Stimulated activated CD8-positive, alpha-beta memory T cell treated with anti-CD3 and anti-CD28 coated beads, Interleukin-2, amount 100 ng/mL, for 48 hours (primary cell): ENCODE data around the gene DHH.
"Not testable (repeated sequence)": the region's sequence is repeated elsewhere in the genome, so short reads cannot be mapped to it uniquely, and the experiment has no call there.

Experiments used
- DNase-seq, 2 donors: peaks; one replicate each; pipeline ENCODE4 v3.0.0-alpha.2; 2020; ENCODE audit warnings: low read depth in 2 of 2

DHH gene

DNA sequence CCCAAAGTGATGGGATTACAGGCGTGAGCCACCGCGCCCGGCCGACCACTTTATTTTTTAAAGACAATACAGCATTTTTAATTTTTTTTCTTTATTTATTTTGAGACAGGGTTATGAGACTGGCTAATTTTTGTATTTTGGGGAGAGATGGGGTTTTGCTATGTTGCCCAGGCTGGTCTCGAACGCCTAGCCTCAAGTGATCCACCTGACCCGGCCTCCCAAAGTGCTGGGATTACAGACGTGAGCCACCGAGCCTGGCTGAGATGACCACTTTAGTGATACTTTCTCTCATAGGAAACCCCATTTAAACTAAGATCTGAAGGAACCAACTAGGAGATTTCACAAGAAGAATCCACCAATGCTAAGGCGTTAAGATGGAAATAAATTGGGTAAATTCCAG is 23.6 kb downstream of the DHH start:
- DNase-seq = no peak

DNA sequence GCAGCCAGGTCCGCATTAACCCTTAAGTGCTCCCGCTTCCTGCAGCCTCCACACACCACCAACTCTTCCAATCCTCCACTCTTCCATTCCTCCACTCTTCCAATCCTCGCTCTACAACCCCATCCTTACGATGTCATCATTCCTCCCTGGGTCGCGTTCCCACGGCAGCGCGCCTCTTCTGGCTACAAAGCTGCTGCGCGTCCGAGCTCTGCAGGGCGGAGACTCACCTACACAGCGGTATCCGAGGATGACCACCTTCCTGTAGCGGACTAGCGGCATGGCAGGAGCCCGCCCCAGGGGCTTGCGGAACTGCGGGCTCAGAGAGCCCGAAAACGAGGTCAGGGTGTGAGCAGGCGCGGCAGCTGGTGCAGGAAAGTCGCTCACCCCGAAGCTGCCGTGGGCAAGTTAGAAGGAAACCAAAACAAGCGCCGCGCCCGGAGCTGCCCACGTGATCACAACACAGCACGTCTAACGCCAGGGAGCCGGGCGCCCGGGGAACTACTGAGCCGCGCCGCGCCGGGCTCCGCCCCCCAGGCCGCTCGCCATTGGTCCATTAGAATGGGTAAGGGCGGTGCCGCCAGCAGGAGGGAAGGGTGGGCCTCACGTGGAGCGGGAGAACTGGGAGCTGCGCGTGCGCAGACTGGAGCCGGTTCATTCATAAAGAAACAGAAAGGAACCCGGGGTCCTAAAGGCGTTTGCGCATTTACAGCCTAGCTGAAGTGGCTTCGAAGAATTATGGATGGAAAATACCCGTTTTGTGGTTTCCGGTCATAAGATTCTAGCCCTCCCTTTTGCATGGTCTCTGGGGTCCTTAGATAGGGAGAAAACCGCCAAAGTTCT is 24.9 kb downstream of the DHH start, which contains the start of gene RHEBL1:
TSS of gene RHEBL1 (minus strand) at position 473 of the 840 bp plus-strand sequence. CDS start at position 279, 194 bp downstream.
- DNase-seq = peak; percentile 96 to 99

DNA sequence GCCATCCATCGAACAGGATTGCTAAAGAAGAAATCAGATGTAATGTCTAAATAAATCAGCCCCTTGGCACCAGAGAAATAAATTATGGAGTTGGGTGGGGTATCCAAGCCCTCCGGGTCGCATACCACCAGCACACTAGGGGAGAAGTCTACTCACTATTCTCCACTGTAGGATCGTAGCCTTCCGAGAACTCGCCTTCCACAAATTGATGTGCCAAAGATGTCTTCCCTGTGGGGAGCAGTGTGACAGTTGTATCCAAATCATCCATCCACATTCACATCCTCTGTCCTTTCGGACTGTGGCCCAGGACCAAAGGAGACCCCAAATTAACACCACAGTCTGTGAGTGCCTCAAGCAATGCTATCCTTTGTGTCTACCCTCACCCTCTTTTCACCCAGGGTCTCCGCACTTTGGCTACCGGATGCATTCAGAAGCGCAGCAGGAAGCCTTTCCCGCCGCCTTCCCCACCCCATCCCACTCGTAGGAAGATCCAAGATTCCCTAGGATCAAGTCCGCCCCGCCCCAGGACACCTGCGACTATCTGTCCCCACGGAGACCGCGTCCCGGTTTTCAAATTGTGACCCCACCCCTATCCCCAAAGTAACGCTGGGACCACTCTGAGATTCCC is 25.6 kb downstream of the DHH start:
- no peak for DNase-seq

DNA sequence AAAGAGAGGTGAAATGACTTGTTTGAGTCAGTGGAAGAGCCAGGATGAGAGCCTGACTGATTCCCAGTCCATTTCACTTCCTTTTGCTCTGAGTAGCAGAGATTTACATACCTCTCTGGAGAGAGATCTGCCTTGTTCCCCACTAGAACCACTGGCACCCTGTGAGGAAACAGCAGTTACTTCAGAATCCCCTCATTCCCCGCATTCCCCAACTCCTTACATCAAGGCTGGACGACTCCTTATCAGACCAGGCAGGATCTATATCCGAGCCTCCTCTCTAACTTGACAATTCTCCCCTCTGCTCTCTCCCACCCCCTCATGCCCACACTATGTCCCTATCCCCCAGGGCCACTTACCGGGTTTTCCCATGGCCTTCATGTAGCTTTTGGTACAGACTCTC is 28.5 kb downstream of the DHH start:
- DNase-seq = no peak

DNA sequence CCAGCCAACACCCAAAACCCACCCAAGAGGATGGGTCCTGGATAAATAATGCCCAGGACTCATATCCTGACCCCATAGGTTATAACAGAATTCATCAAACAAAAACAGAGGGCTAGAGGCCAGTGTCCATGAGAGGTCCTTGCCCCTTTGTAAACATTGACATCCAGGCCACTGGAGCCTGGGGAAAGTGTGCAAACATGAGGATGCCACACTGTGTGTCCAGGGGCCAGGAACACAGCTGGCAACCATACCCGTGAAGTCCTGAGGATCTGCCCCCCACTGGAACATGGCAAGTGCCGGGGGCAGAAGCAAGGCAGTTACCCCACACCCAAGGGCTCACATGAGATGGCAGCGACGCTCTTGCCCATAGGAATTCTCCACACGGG is 29.8 kb downstream of the DHH start:
- no peak for DNase-seq

DNA sequence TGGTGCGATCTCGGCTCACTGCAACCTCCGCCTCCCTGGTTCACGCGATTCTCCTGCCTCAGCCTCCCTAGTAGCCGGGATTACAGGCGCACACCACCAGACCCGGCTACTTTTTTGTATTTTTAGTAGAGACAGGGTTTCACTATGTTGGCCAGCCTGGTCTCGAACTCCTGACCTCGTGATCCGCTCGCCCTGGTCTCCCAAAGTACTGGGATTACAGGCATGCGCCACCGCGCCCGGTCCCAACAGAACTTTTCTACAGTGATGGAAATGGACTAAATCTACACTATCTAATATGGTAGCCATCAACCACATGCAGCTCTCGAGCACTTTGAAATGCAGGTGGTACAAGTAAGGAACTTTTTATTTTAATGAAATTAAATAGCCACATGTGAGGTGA is 32.7 kb downstream of the DHH start:
- not testable (repeated sequence) for DNase-seq

DNA sequence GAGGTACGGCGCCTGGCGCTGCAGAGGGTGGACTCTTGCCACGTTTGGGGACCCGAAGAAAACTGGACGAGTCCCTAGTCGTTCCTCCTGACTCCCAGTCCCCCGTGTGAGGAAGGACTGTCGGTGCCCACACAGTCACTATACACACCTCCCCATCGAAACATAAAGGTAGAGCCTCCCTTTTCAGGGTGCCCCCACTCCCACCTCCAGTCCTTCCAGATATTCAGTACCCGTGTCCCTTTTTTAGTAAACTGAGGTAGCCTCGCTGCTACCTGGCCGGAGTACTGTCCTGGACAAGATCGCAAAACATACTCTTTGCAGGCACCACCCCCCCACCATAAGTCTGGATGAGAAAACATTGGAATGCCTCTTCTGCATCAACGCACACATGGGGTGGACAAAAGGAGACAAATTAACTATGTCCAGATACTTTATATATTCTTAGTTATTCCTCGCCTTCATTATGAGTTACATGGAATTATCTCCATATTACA is 33.4 kb downstream of the DHH start:
- DNase-seq = peak in 1 of 2 donors; percentile 16

DNA sequence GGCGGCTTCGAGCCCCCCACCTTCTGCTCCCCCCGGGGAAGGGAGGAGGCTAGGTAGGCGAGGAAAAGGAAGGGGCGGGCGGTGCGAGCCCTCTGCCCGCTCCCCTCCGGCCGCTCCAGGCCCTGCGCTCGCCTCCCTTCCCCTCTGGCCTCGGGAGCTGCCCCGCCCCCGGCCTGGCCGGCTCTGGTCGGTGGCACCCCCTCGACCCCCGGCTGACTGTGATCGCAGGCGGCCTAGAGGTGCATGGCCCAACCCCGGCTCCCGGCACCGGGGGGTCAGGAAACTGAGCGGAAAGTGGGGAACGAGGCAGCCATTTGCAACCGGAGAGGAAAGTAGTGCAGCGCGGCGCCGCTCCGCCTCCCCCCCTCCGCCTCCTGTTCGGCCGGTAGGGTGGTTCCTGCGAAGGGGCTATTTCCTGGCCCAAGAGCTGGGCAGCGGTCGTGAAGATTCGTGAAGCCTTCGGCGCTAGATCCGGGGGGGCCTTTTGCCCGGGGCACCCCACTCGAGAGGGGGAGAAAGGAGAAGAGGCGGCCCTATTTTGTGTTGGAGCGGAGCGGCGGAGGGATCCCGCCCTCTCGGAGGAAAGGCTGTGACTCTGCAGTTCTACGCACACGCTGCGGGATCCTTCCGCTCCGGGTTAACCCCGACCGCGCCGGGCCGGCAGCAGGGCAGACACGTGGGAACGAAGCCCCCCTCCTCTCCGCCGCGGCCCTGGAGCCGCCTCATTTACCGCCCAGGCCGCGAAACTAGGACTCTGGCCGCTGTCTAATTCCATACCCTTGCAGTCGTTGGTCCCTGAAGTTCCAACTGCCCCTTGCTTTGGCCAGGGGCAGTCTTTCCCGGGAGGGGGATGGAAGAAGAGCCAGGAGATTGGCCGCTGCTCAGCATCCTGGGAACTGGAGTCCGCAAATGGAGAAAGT is 34.1 kb downstream of the DHH start, which contains the start of gene KMT2D:
TSS of gene KMT2D (minus strand) at position 558 of the 920 bp plus-strand sequence. CDS start 5,470 bp downstream, outside the sequence.
- DNase-seq = peak; percentile 77 to 80

DNA sequence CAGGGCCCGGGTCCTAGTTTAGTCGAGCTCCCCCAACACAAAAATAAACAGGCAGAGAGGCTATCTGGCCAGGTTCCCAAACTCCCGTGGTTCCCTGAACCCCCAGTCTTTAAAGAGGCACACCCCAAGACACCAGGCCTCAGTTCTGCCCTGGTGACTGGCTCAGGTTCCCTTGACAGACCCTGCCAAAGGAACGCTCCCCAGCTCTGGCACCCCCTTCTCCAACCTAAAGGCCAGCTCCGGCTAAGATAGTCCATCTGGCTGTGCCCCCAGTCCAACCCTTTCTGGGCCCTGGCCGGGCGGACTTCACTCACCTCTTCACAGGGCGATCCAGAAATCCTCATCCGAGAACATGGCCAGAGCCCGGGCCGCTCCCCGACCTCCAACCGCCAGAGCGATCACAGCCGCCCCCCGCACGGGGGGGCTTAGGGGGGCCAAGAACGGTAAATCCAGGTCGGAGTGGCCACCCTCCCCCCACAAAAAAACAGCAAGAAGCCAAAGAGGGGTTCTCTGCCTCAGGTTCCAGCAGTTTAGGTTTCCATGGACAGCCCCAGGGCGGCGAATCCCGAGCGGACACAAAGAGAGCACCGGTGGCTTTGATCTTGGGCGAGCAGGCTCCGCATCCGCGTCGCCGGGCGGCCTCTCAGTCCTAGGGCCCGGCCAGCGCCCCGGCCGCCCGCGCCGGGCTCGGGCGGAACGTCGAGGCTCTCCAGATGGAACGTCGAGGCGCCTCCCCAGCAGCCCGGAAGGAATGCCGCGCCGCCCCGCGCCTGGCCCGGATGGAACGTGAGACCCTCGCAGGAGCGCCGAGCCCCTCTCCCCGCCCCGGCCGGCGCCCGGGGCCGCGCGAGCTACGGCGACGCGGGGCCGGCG is 35.1 kb downstream of the DHH start:
- no peak for DNase-seq

DNA sequence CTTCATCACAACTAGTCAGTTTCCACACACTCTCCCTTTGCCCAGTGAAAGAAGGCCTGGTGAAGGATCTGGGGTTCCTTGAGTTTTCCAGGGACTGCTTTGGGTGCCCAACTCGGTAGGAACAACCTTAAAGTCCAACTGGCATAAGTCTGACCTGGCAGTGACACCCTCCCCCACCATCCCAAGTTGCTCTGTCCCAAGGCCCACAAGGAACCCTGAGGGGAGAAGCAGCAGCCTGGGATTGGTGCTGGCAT is 35.6 kb downstream of the DHH start:
- DNase-seq = no peak

DNA sequence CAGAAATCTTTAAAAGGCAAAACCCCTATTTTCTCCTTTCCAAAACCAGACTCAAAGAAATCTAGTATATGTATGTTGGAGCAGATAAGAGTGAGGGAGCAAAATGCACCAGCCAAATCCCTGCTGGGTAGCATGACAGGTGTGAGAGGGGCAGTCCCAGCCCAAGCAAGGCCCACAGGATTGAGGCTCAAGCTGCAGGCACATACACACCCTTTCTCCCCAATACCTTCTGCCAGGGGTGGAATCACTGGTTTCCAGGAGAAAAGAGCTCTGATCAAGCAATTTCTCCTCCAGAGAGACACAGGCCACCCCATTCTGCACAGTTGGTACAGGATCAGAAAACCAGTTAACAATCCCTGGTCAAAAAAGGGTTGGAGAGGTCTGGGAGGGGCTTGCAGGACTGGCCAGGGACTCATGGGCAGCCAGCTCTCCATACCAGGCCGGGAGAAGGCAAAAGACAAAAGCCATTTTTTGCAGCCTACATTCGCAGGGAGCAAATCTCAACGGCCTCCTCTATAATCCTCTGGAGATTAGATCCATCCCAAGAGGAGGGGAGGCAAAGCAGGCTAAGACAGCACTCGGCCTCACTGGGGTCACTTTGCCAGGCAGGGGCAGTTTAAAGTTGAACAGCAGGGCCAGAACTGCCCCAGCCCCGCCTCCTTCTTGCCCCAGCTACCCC is 36.1 kb downstream of the DHH start:
- no peak for DNase-seq

DNA sequence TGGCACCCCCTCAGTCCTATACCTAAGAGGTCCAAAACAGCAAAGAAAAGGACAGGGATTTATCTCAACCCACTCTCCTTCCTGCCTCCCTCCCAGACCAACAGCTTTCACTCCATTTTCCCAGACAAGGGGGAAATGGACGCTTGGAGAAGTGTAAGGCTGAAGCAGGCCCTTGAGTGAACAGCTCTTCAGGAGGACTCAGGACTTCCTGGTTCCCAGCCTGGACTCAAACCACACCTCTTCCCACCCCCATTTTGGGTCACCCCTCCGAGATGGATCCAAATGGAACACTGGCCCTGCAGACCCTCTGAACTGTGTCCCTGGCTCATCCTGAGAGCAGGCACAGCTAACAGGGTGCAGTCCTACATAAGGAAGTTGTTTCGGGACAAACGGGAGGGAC is 36.7 kb downstream of the DHH start:
- DNase-seq = no peak

DNA sequence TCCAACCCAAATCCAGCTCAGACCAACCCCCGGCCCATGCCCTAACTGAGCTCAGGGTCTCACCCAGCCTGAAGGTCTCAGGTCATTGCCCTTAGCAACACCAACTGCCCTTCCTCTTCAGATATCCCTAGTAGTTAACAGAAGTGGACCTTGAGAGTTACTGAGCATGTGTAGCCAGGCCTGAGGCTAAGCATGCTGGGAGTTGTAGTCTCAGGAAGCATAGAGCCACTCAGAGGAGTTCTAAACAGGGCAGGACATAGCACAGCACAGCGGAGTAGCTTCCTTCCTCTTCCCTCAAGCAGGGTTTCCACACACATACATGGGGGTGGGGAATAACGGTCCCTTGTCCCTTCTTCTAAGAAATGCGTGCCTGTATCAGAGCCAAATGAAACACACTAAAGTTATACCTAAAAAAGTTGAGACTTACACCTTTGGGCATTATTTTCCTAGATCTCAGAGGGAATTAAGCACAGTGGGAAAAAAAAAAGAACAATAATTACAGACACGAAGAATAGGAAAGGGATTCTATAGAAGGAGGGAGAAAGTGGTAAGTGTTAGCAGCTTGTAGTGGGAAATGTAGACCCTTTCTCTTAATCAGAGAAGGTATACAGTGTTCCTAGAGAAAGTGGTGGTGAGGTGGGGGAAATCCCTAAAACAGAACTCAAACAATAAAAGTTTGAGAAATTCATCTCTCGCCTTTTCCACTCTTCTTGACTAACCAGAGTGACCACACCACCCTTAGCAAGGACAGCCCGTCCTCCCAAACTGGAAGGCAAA is 38.4 kb downstream of the DHH start:
- peak in 1 of 2 donors; percentile 16 for DNase-seq

DNA sequence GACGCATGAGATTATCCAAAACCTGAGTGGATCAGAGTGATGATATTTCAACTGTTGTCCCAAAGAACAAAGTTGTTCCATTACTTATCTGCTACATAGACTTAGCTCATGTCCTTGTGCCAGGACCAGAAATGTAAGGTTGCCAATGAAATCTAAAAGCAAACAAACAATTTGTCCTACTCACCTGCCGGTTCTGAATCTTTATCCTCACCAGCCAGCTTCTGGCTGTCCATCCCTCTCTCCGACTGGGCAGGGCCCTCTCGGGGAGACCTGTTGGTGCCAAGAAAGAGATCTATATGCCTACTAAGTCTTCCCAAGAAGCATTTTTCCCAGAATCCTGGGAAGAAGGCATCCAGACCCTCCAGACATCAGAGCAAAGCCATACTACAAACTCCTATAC is 39.5 kb downstream of the DHH start:
- no peak for DNase-seq

DNA sequence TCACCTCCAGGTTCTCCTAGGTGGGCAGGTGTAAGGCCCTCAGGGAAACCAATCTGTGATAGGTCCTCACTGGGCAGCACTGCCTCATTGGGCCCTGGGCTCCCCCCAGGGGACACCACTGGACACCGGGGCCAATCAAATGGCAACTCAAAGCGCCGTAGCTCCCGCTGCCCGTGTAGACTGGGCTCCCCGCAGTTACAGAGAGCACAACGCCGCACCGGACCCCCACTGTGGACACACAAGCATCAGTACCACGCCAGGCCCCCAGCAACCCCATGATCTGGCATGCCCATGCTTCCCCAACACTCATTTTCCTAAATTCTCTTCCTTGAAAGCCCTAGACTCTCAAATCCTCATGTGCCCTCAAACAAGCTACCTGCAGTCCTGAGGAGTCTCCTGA is 40.1 kb downstream of the DHH start:
- DNase-seq = no peak

DNA sequence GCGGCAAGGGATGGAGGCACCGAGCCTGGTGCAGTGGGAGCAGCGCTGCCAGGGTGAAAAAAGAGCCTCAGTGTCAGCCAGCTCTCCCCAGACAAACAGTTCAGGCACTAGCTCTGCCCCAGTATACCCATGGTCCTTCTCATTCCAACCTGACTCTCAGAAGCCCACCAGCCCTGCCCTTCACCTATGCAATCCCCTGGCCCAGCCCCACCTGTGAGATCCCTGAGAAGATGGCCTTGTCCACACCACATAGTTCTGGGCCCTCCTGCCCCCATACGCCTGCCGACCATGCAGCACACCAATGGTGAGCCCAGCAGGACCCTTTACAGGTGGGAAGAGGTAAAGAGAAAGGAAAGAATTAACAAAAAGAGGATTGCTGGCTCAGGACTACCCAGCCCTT is 40.5 kb downstream of the DHH start:
- no peak for DNase-seq

DNA sequence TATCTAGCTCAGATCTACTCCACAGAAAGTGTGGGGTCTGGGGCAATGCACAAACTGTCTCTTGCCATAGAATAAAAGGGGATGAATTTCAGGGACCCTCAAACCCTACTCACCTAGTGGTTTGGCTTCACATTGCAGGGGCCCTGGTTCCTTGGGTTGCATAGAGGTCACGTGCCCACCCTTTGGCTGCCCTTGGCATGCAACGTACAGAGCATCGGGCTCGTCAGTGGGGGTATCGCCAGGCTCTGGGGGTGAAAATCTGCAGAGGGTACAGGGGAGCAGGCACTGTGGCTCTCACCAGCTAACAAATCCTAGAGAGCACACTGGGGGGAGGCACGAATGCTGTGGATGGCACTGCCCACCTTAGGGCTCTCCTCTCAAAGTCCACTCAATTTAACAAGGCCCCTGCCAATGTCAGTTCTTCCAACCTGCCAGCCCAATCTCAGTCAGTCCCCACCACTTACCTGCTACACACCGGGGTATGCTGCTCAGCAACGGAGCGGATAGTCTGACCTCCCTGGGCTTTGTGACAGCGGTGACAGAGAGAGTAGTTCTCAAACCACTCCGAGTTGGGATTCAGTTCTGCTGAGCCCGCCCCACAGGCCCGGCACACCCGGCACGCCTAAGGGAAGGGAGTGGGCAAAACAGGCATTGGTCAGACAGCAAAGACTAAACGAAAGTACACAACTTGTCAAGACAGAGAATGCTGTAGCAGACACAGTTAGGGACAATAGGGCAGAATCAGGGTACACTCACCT is 42.0 kb downstream of the DHH start:
- no peak for DNase-seq

DNA sequence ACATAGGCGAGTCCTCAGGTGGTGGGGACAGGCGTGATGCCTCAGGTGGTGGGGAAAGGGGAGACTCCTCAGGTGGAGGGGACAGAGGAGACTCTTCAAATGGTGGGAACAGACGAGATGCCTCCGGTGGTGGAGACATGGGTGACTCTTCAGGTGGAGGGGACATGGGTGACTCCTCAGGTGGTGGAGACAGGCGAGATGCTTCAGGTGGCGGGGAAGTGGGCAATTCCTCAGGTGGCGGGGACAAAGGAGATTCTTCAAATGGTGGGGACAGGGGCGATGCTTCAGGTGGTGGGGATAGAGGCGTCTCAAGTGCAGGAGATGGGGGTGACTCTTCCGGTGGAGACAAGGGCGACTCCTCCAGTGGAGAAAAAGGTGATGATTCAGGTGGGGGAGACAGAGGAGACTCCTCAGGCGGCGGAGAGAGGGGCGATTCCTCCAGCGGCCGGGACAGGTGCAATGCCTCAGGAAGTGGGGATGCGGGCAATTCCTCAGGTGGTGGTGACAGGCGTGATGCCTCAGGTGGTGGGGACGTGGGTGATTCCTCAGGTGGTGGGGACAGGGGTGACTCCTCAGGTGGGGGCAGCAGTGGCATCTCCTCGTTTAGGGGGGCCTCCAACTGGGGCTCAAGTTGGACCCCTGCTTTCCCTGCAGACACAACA is 42.7 kb downstream of the DHH start:
- DNase-seq = no peak

DNA sequence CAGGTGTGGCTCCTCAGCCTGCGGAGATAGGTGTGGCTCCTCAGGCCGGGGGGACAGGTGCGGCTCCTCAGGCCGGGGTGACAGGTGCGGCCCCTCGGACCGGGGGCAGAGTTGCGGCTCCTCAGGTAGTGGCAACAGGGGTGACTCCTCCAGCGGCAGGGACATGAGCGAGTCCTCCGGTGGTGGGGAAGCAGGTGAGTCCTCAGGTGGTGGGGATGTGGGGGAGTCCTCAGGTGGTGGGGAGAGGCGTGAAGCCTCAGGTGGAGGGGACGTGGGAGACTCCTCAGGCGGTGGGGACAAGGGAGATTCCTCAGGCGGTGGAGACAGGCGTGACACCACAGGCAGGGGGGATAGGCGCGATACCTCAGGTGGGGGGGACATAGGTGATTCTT is 43.2 kb downstream of the DHH start:
- no peak for DNase-seq
